K562 (cell line): ENCODE measurements around the gene AAGAB. TPM values are rescaled to one million over a fixed set of nuclear protein-coding genes. Genes with fewer than 3 reads are reported as not detected.

Experiments
- ATAC-seq: fragments of 200-7000 bp; cut with Tn5 transposase; 3 replicates; pipeline ENCODE4 v1.9.1; 2020; ENCODE audit warnings: moderate library complexity
- BruUV-seq: library from RNA; stranded (reverse); fragments of 400-500 nt; replicated peaks from 2 replicates; lab custom pipeline; 2021; lab: Mats Ljungman, UMichigan
- CTCF ChIA-PET: fragments of 300-600 bp; formaldehyde crosslinking; extraction: SDS; loops from one replicate; lab custom pipeline; 2021; ENCODE audit warnings: low intra/inter-chr PET ratio; lab: Yijun Ruan, JAX
- POLR2A ChIA-PET: fragments of 300-600, 350-650 bp; sonication (Branson Sonifier 250); formaldehyde crosslinking; extraction: SDS; loops from one replicate; lab custom pipeline; 2021; ENCODE audit warnings: antibody characterized with exemption, inconsistent platforms; lab: Yijun Ruan, JAX
- DNase-seq, 4 experiments: peaks; one replicate each; pipeline versions ENCODE4 v3.0.0 to v3.0.0-alpha.2; 2011 to 2018; ENCODE audit warnings: low spot score in 3 of 4, mixed read lengths in 3 of 4; ENCODE audit errors: extremely low read depth in 1 of 4
- FAIRE-seq: peaks from 2 replicates; lab custom pipeline; 2011; peaks lifted over from hg19 to GRCh38; lab: Jason Lieb, UNC
- H2AFZ ChIP-seq: 2 replicates; pipeline ENCODE4 v1.6.0; 2011; ENCODE audit warnings: low read depth, low read length, control low read depth, inconsistent platforms
- H3K27ac ChIP-seq: fragments of 200-600 bp; 3 replicates; pipeline ENCODE4 v1.8.0; 2011; ENCODE audit warnings: low read depth, mild to moderate bottlenecking, control low read depth, inconsistent platforms, low read length, moderate library complexity, mixed read lengths; ENCODE audit errors: extremely low read depth
- H3K27me3 ChIP-seq, 2 experiments: fragments of 300-600 bp in 1 of 2; 2 replicates in 1 of 2; 3 replicates in 1 of 2; pipeline versions ENCODE4 v1.6.0 to v1.8.0; 2011; ENCODE audit warnings: inconsistent platforms in 2 of 2, low read length in 2 of 2, mild to moderate bottlenecking in 1 of 2, mixed read lengths in 1 of 2, moderate library complexity in 1 of 2; ENCODE audit not compliant: control insufficient read depth in 2 of 2, insufficient read depth in 2 of 2
- H3K36me3 ChIP-seq: fragments of 300-600 bp; 3 replicates; pipeline ENCODE4 v1.8.0; 2011; ENCODE audit warnings: mild to moderate bottlenecking, low read length, inconsistent platforms; ENCODE audit not compliant: control insufficient read depth, insufficient read depth
- H3K4me1 ChIP-seq, 2 experiments: fragments of 200-600 bp in 1 of 2; replicated peaks in 1 of 2; 2 replicates in 1 of 2; 3 replicates in 1 of 2; pipeline versions ENCODE4 v1.5.1 to v1.8.0; 2011; ENCODE audit warnings: inconsistent platforms in 2 of 2, low read length in 2 of 2, mild to moderate bottlenecking in 1 of 2, mixed read lengths in 1 of 2, moderate library complexity in 1 of 2; ENCODE audit not compliant: control insufficient read depth in 2 of 2, insufficient read depth in 2 of 2
- H3K4me2 ChIP-seq: 2 replicates; pipeline ENCODE4 v1.6.1; 2011; ENCODE audit warnings: low read length, control low read depth, inconsistent platforms, mixed read lengths; ENCODE audit not compliant: insufficient read depth
- H3K4me3 ChIP-seq: fragments of 200-600 bp; sonication (generic), shearing (Covaris generic); 2 replicates; pipeline ENCODE4 v1.5.1; 2016; ENCODE audit warnings: control low read depth, inconsistent platforms
- H3K79me2 ChIP-seq: fragments of 200-600 bp; 3 replicates; pipeline ENCODE4 v1.8.0; 2011; ENCODE audit warnings: low read length, inconsistent platforms; ENCODE audit not compliant: control insufficient read depth, insufficient read depth
- H3K9ac ChIP-seq, 2 experiments: 2 replicates each; pipeline versions ENCODE4 v1.6.0 to v1.6.1; 2011; ENCODE audit warnings: low read depth in 2 of 2, low read length in 2 of 2, control low read depth in 1 of 2, inconsistent platforms in 1 of 2, mild to moderate bottlenecking in 1 of 2, mixed read lengths in 1 of 2; ENCODE audit not compliant: insufficient read depth in 1 of 2
- H3K9me1 ChIP-seq: one replicate; pipeline ENCODE4 v1.6.0; 2011; ENCODE audit warnings: inconsistent platforms, mild to moderate bottlenecking, low read length, moderate library complexity; ENCODE audit not compliant: control insufficient read depth, insufficient read depth
- H3K9me3 ChIP-seq: replicated peaks from 2 replicates; pipeline ENCODE4 v1.5.1; 2011; ENCODE audit warnings: low read depth, low read length, inconsistent platforms; ENCODE audit not compliant: control insufficient read depth, insufficient read depth
- H4K20me1 ChIP-seq: replicated peaks from 2 replicates; pipeline ENCODE4 v1.6.1; 2011; ENCODE audit warnings: low read length, inconsistent platforms, mixed read lengths; ENCODE audit not compliant: control insufficient read depth, insufficient read depth
- GTF3C2 ChIP-seq: IDR thresholded peaks from 3 replicates; pipeline ENCODE4 v1.6.1; 2011; ENCODE audit warnings: borderline replicate concordance, mild to moderate bottlenecking, moderate library complexity; ENCODE audit not compliant: insufficient read length; ENCODE audit errors: extremely low read depth
- MYC ChIP-seq, 2 experiments: fragments of 250-450 bp in 1 of 2; sonication (Bioruptor Pico) in 1 of 2; IDR thresholded peaks; 2 replicates each; pipeline versions ENCODE4 v1.5.1 to v1.6.1; 2012 to 2021; ENCODE audit warnings: low read depth in 2 of 2, borderline replicate concordance in 1 of 2, improper control_type of control experiment in 1 of 2, low read length in 1 of 2, mild to moderate bottlenecking in 1 of 2, moderate library complexity in 1 of 2
- PTTG1 ChIP-seq: fragments of 450-650 bp; IDR thresholded peaks from 2 replicates; pipeline ENCODE4 v1.6.1; 2016; ENCODE audit warnings: low read depth, mild to moderate bottlenecking, missing genetic modification characterization, missing compliant biosample characterization
- ZFP36 ChIP-seq: fragments of 150-350 bp; IDR thresholded peaks from 2 replicates; pipeline ENCODE4 v1.6.1; 2018; ENCODE audit warnings: low read length, low read depth; ENCODE audit not compliant: partially characterized antibody
- ZNF212 ChIP-seq: fragments of 450-650 bp; formaldehyde crosslinking; IDR thresholded peaks from 2 replicates; pipeline ENCODE4 v1.4.0; 2020; ENCODE audit warnings: mild to moderate bottlenecking
- WGBS: fragments of 100-300 bp; shearing (Covaris generic); methylation state at CpG from one replicate; pipeline ENCODE4 v1.1.6; 2016; ENCODE audit warnings: low coverage, mixed read lengths; ENCODE audit not compliant: insufficient coverage; ENCODE audit errors: missing lambda C conversion rate; 5-methylcytosine and 5-hydroxymethylcytosine counted together
- in situ Hi-C: fragments of 300-500 bp; cut with MboI; formaldehyde crosslinking; loops from 4 replicates; pipeline ENCODE4 v1.15.0; 2018; ENCODE audit warnings: inconsistent platforms, mixed read lengths
- intact Hi-C: fragments of 100-400 bp; cut with micrococcal nuclease; formaldehyde crosslinking; loops from 2 replicates; pipeline ENCODE4 v1.14.2; 2022
- polyA plus RNA-seq, 8 experiments: library from polyadenylated mRNA; depleted of rRNA in 4 of 8; stranded (reverse) in 5 of 8; unstranded in 3 of 8; fragments of >200 nt; fragmentation: Nextera tagmentation in 2 of 8; fragmentation: Illumina TruSeq in 1 of 8; extraction: Ambion mirVana in 2 of 8; extraction: Trizol in 1 of 8; gene quantifications; 2 replicates each; pipeline versions ENCODE4 v1.2.1 to v1.2.3, GENCODE V29; 2011 to 2014; ENCODE audit warnings: inconsistent platforms in 1 of 8, missing spikeins in 1 of 8
- total RNA-seq, 7 experiments: library from RNA; depleted of rRNA in 6 of 7; stranded (reverse); fragments of >200 nt in 6 of 7; fragmentation: Illumina TruSeq in 2 of 7; extraction: Trizol in 2 of 7; gene quantifications; 2 replicates each; pipeline versions ENCODE4 v1.2.1 to v1.2.3, GENCODE V29; 2011 to 2021; ENCODE audit warnings: low replicate concordance in 1 of 7

The AAGAB gene
- total and polyA plus RNA-seq, 9 of the 15 experiments (the other 6 are each of a cell fraction or from before 2014, with no cell fraction given), result 17.8 to 109 (median 58.3) TPM

- TF ChIP-seq MYC (IDR thresholded peaks at IDR 0.05; ENCODE audit: low read depth, low read length) (no peak), MYC (CRISPR knock-in tag; IDR thresholded peaks at IDR 0.05; ENCODE audit: borderline replicate concordance, low read depth) (no peak), ZNF212 (CRISPR knock-in tag) (no peak), PTTG1 (no peak)
These were observed 87.4 kb downstream of the AAGAB start (continued) for GRCh38 chr15:67167091-67167490.

GRCh38 chr15:67166280-67167009 lies 88.0 kb downstream of the AAGAB start:
- H3K9me1 ChIP-seq, result no peaks in the 10 kb centered on the region
- in situ Hi-C loops (no loop called here), intact Hi-C loops (no loop called here)
- 78% methylated on average over 13 of the region's 13 CpGs for WGBS
- no peak overlapping the region for H2AFZ ChIP-seq
- H3K9me3 ChIP-seq, result no peaks in the 10 kb centered on the region
- POLR2A ChIA-PET, result interaction anchor here (0.5 kb wide), 1 partner anchor 204 kb away, joined by 3 read pairs; no protein-coding TSS in a partner anchor
- H3K4me3 ChIP-seq, result no peak overlapping the region
- no peaks in the 10 kb centered on the region; a peak in 2 of 5 replicates for H3K4me1 ChIP-seq
- no peak overlapping the region for H3K4me2 ChIP-seq
- no peaks in the 10 kb centered on the region for H3K79me2 ChIP-seq
- H4K20me1 ChIP-seq, result 0 out of 2 replicates have a peak, but pooled peaks cover 8% of the 10 kb centered on the region
- DNase-seq, result no peak
- BruUV-seq, result no TSS peak
- no peaks in the 10 kb centered on the region for H3K27me3 ChIP-seq
- TF ChIP-seq ZFP36 (peak; percentile 58), GTF3C2 (no peak)
- peaks cover 40% of the 10 kb centered on the region; the same call in 2 of the 3 replicates for H3K36me3 ChIP-seq
- ATAC-seq, result no peak
- H3K27ac ChIP-seq, result no peak overlapping the region
- peak; percentile 69 for FAIRE-seq
- H3K9ac ChIP-seq, result no peak overlapping the region
- CTCF ChIA-PET, result no interaction called here
